HG02970 (cell line): ENCODE data around the gene TENM4.

ENCODE experiments used
- ATAC-seq: cut with Tn5 transposase; IDR thresholded peaks from one replicate; pipeline ENCODE4 v1.9.1; 2021; ENCODE audit warnings: mild to moderate bottlenecking, moderate library complexity, moderate number of reproducible peaks; ENCODE audit not compliant: unreplicated experiment, low FRiP score

The TENM4 gene

DNA sequence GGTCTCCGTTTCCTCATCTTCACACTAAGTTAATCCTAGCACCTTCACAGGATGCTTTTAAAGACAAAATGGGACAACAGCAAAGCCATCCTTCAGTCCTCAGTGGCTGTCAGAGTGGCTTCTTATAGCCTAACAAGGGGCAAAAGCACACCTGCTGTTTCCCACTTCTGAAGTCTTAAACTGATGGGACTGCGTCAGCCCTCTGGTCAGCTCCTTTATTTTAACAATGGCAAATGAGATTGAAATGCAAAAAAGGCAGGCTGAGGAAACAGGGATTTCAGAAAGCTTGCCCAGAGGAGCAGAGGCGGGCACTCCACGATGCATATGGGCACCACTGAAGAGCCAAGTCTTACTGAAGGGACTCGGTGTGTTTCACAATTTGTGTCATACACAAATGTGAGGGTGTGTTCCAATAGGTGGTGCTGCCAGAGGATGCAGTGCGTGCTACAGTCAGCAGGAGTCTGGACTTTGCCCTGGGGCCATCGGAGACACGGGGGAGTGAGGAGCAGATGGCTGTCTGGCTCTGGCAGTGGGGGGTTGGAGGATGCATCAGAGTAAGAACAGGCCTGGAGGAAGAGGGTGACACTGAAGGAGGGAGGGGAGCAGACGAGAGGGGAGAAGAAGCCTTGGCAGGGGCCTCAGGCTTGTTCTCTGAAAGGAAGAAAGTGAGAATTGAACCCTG is 47.3 kb downstream of the TENM4 start:
- no peak for ATAC-seq

- ATAC-seq, result no peak
These were observed 48.7 kb downstream of the TENM4 start for GRCh38 chr11:79392161-79392560.

DNA sequence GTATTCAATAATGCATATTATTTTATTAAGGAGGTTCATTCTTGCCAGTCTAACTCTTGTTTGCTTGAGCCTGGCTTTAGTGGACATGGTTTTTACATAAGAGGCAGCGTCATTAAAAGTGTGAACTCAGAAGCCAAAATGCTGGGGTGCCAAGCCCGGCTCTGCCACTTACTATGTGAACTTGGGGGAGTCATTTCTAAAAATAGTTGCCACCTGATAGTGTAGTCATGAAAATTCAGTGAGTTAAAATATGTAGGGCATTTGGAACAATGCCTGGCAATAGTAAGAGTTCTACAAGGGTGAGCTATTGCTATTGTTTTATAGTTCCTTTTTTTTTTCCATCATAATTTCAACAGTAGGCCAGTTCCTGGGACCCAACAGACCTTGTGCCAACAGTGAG is 49.9 kb downstream of the TENM4 start:
- no peak for ATAC-seq

GRCh38 chr11:79390477-79390876 is 50.4 kb downstream of the TENM4 start:
- ATAC-seq, result no peak

DNA sequence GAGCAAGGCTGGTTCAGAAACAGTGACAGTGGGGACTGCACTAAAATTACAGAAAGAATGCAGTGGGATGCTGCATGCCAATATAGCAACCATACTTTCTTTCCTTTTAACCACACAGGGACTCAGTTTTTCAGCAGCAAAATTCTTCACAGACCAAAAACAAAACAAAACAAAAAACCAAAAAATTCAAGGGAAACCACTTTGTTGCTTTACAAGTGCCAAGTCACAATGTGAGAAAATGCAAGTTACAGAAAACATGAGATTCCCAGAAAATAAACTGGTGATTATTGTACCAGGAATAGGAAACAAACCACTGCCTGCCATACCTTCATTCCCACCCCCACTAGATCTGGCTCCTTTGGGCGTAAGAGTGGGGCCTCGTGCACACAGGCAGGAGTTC is 52.6 kb downstream of the TENM4 start:
- ATAC-seq, result no peak

GRCh38 chr11:79383874-79384273 is 57.0 kb downstream of the TENM4 start:
- no peak for ATAC-seq

- no peak for ATAC-seq
These were observed 58.4 kb downstream of the TENM4 start for GRCh38 chr11:79382301-79383050.

GRCh38 chr11:79381036-79381435 is 59.8 kb downstream of the TENM4 start:
- no peak for ATAC-seq

DNA sequence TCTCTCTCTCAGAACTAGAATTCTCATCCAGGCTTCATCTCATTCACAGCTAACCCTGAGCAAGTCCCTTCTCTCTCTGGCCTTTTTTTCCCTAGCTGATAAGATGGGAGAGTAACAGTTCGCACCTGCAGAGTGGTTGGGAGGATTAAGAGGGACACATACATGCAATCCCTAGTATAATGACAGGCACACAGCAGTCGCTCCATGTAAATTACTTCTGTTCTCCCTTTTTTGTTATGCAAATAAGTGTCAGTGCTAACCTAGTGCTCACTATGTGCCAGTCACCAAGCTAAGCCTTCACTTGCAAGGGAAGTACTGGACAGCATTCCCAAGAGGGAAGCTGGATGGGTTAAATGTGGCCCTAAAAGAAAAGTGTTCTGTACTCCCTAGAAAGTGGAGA is 63.4 kb downstream of the TENM4 start:
- no peak for ATAC-seq

DNA sequence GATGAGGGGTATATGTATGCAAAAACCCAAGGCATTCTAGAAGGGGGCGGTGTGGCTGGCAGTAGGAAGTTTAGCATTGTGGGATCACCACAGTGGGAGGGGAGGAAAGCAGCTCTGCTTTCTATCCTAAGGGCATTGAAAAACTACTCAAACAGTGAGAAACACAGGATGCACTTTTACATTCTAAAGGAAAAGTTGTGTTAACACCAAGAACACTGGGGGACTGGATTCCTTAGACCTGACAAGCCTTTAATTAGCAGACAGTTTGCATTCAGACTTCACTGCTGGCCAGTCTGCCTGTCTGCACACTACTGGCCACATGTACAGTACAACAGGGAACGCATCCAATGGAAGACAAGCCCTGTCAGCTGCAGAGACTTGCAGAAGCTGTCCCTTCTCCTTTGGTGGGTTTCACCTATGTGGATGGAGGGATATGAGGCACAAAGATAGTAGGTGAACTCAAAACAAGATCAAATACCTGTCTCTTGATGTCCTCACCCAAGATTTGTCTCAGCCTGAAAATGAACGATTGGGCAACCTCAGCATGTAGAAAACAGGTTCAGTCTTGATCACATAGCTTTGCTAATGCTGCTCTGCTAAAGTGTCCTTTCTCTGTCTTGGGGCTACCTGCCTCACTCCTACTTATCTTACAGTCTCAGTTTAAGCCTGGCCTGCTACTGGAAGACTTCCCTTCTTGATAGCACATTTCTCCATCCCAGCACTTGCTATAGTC is 64.8 kb downstream of the TENM4 start:
- no peak for ATAC-seq

DNA sequence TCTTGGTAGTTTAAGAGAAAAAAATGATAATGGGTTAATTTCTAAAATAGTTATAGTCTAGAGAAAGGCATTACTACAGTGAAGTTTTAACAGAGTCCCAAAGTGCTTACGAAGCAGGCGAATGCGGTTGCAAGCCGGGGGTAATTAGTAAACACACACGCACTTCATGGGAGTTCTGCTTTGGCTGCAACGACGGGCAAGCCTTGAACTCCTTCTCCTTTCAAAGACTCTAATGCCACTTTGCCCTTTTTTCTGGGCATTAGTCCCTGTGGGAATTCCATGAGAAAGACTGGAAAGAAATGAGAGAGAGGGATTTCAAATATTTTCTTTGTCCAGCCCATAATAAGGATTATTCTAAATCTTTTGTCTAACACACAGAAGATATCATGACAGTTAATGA is 66.1 kb downstream of the TENM4 start:
- no peak for ATAC-seq

- ATAC-seq, result no peak
These were observed 69.1 kb downstream of the TENM4 start for GRCh38 chr11:79371724-79372123.

GRCh38 chr11:79371152-79371551 is 69.7 kb downstream of the TENM4 start:
- ATAC-seq, result no peak

GRCh38 chr11:79369055-79369454 is 71.8 kb downstream of the TENM4 start:
- no peak for ATAC-seq

DNA sequence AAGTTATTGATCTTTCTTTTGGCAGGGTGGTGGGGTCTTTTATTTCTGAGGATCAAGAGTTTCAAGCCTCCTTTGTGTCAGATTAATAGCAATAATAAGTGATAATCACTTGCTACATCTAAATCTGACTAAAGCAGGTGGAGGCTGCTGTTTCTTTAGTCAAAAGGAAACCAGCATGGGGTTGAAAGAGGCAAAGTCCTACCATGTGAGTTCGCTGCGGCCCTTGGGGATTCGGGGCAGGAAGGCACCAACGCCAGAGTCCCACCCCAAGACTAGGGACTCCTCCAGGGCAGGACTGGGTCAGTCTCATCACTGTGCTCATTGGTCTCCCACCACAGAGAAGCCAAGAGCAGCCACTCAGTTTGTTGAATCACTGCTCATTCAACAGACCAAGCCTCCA is 73.0 kb downstream of the TENM4 start:
- ATAC-seq, result no peak

- no peak for ATAC-seq
These were observed 74.6 kb downstream of the TENM4 start for GRCh38 chr11:79366218-79366617.

- no peak for ATAC-seq
These were observed 76.9 kb downstream of the TENM4 start for GRCh38 chr11:79363861-79364378.

DNA sequence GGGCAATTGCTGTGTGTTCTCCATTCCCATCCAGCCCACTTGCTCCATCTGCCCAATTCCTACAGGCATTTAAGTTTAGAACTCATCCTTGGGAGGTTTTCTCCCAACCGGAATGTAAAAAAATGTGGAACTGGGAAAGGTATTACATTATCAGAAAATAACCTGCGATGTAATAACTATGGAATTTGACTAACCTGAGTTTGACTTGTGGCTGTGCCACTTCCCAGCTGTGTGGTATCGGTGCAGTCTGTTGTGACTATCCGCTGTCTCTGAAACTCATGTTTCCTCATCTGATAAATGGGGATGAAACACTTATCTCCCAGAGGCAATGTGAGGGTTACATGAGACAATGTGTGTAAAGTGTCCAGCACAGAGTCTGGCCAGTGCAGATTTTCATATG is 77.6 kb downstream of the TENM4 start:
- ATAC-seq, result no peak

DNA sequence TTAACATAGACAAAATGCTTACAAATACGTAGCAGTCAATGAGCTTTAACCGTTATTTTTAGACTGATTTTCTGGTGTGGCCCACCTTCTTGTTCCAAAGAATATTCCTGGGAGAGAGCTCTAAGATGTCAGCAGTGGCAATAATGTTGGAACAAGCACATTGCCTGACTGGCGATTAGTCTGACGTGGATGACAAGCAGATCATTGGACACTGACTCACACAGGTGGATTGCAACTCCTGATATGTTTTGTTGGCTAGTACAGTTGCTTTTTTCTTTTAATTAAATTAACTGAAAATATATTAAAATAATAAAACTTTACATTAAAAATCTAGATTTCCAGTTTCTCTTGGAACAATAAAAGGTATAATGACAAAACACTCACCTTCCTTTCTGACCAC is 78.0 kb downstream of the TENM4 start:
- no peak for ATAC-seq

DNA sequence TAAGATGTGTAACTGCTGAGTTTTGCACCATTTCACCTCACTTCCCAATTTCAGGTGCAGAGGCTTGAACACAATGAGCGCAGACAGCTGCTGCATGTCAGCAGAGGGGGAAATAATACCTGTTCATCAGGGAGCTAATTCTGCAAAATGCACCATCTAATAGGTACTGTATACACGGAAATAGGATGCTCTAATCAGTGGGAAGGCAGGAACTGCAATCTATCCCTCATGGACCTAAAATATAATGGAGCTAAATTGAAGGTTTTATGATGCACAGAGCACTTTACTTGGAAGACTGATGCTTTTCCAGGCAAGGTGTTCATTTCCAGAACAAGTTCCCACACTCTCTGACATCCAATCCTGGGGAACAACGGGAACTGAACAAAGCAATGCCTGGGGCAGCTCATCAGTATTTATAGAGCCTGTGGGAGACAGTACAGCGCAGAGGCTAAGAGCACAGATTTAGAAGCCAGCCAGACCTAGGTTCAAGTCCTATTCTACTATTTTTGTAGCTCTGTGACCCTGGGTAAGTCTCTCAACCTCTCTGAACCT is 78.5 kb downstream of the TENM4 start:
- no peak for ATAC-seq

GRCh38 chr11:79358258-79358657 is 82.6 kb downstream of the TENM4 start:
- no peak for ATAC-seq
